Vagina (tissue), 2 donors: Measurements from ENCODE around the gene PODXL2.

Experiments
- CTCF ChIP-seq, 3 experiments: fragments of 450-650 bp in 2 of 3; fragments of 200-600 bp in 1 of 3; sonication (generic) in 1 of 3; IDR thresholded peaks; one replicate each; pipeline ENCODE4 v1.5.1; 2017 to 2019; ENCODE audit warnings: antibody characterized with exemption in 3 of 3, mild to moderate bottlenecking in 2 of 3, moderate library complexity in 2 of 3
- POLR2AphosphoS5 ChIP-seq, 2 donors: sonication (generic); formaldehyde crosslinking; IDR thresholded peaks; one replicate each; pipeline ENCODE4 v1.9.0; 2017; ENCODE audit warnings: antibody characterized with exemption in 2 of 2, mild to moderate bottlenecking in 2 of 2, low read depth in 1 of 2; ENCODE audit not compliant: insufficient read depth in 1 of 2

DNA sequence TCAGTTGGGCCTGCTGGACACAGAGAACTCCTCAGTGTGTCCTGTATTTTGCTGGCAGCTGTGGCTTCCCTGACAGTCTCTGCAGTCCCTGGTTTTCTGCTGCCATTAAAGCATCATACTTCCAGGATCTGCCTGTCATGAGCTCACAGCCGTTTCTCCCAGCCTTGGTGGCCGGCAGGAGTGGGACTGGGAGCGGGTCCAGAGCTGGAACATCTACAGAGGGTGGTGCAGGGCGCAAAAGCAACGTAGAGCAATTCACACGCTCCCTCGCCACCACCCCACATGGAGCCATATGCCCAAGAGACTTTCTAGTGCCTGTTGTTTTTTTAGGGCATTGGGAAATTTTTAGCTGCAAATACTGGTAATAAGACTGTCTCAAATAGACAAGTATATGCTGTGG lies 77.3 kb downstream of the PODXL2 start:
- no peak for TF ChIP-seq CTCF (IDR thresholded peaks at IDR 0.05)
- TF ChIP-seq POLR2AphosphoS5 (IDR thresholded peaks at IDR 0.05; ENCODE audit: insufficient read depth in 1 of 2, low read depth in 1 of 2): no peak
